Neural progenitor cell (in vitro differentiated cells): ENCODE results near the gene ARHGAP22.

ENCODE experiments used
- EZH2 ChIP-seq: fragments of 200-600 bp; sonication (generic); IDR thresholded peaks from 2 replicates; pipeline ENCODE4 v1.6.1; 2017; ENCODE audit warnings: antibody characterized with exemption, mild to moderate bottlenecking, moderate library complexity
- EZH2phosphoT487 ChIP-seq: fragments of 200-600 bp; sonication (generic); IDR thresholded peaks from 2 replicates; pipeline ENCODE4 v1.6.1; 2017; ENCODE audit warnings: antibody characterized with exemption
- TF ChIP-seq, protein P1 (sequence below): fragments of 200-600 bp; sonication (generic); IDR thresholded peaks from 2 replicates; pipeline ENCODE4 v1.5.1; 2017; ENCODE audit warnings: antibody characterized with exemption, mild to moderate bottlenecking

DNA sequence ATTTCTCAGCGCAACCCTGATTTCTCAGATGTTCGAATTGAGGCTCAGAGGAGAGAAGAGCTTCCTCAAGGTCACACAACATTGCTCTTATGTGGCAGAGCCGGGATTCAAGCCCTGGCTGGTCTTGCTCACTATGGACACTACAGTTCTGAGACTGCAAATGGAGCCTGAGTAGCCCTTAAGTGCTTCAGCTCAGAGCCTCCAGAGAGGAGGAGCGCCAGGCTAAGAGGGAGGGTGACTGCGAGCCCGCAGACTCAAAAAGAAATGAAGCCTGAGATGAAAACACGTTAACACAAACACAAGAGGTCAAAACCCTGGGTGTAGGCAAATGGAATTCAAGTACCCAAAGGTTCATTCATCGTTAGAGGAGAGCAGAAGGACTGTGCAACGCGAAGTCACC, 13.9 kb downstream of the ARHGAP22 start:
- TF ChIP-seq, protein P1, sequence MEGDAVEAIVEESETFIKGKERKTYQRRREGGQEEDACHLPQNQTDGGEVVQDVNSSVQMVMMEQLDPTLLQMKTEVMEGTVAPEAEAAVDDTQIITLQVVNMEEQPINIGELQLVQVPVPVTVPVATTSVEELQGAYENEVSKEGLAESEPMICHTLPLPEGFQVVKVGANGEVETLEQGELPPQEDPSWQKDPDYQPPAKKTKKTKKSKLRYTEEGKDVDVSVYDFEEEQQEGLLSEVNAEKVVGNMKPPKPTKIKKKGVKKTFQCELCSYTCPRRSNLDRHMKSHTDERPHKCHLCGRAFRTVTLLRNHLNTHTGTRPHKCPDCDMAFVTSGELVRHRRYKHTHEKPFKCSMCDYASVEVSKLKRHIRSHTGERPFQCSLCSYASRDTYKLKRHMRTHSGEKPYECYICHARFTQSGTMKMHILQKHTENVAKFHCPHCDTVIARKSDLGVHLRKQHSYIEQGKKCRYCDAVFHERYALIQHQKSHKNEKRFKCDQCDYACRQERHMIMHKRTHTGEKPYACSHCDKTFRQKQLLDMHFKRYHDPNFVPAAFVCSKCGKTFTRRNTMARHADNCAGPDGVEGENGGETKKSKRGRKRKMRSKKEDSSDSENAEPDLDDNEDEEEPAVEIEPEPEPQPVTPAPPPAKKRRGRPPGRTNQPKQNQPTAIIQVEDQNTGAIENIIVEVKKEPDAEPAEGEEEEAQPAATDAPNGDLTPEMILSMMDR, result no peak
- no peak for TF ChIP-seq EZH2phosphoT487
- no peak for TF ChIP-seq EZH2
